Dendritic cell treated with granulocyte-macrophage colony-stimulating factor and Interleukin-4, amounts not matched to agents 40 ng/mL and 50 ng/mL, for 4 days (primary cell): ENCODE results near the gene DLEC1.

Experiments
- H3K27ac Mint-ChIP-seq: one replicate; pipeline ENCODE4 v1.8.0; 2022; ENCODE audit warnings: mild to moderate bottlenecking, mixed read lengths
- H3K27me3 Mint-ChIP-seq: one replicate; pipeline ENCODE4 v1.8.0; 2022; ENCODE audit warnings: mild to moderate bottlenecking, mixed read lengths
- H3K36me3 Mint-ChIP-seq: one replicate; pipeline ENCODE4 v1.8.0; 2022; ENCODE audit warnings: low read depth, mixed read lengths
- H3K4me1 Mint-ChIP-seq: one replicate; pipeline ENCODE4 v1.8.0; 2022; ENCODE audit warnings: low read depth, mixed read lengths
- H3K4me3 Mint-ChIP-seq: one replicate; pipeline ENCODE4 v1.8.0; 2022; ENCODE audit warnings: mild to moderate bottlenecking, moderate library complexity, mixed read lengths
- H3K9me3 Mint-ChIP-seq: one replicate; pipeline ENCODE4 v1.8.0; 2022; ENCODE audit warnings: mixed read lengths
- intact Hi-C: fragments of 100-400 bp; cut with micrococcal nuclease; formaldehyde crosslinking; loops from one replicate; pipeline ENCODE4 v1.15.0; 2022

The DLEC1 gene

DNA sequence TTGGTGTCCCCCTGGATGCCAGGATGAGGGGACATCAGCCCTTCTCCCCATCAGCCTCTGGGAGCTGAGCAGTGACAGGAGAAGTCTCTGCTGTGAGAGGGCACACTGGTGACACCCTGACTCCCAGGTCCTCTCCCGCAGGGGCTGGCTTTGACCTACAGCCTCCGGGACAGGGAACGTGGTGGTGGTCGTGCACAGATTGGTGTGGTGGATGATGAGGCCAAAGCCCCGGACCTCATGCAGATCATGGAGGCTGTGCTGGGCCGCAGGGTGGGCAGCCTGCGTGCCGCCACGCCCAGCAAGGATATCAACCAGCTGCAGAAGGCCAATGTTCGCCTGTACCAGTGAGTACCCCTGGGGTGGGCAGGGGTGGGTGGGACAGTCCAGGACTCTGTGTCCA is 41.7 kb upstream of the DLEC1 start:
- Mint-ChIP-seq H3K27ac (peak overlapping the region; percentile 38), H3K27me3 (no peaks in the 10 kb centered on the region), H3K9me3 (no peaks in the 10 kb centered on the region), H3K4me1 (peaks cover 68% of the 10 kb centered on the region), H3K4me3 (no peak overlapping the region), H3K36me3 (peaks cover 27% of the 10 kb centered on the region)
- intact Hi-C loops = no loop called here

GRCh38 chr3:37997791-37998370 is 41.1 kb upstream of the DLEC1 start:
- H3K9me3 Mint-ChIP-seq = no peaks in the 10 kb centered on the region
- peak overlapping the region; percentile 75 for H3K4me3 Mint-ChIP-seq
- peaks cover 32% of the 10 kb centered on the region for H3K36me3 Mint-ChIP-seq
- no peaks in the 10 kb centered on the region for H3K27me3 Mint-ChIP-seq
- peaks cover 70% of the 10 kb centered on the region for H3K4me1 Mint-ChIP-seq
- H3K27ac Mint-ChIP-seq = peak overlapping the region; percentile 98
- intact Hi-C loops = no loop called here

DNA sequence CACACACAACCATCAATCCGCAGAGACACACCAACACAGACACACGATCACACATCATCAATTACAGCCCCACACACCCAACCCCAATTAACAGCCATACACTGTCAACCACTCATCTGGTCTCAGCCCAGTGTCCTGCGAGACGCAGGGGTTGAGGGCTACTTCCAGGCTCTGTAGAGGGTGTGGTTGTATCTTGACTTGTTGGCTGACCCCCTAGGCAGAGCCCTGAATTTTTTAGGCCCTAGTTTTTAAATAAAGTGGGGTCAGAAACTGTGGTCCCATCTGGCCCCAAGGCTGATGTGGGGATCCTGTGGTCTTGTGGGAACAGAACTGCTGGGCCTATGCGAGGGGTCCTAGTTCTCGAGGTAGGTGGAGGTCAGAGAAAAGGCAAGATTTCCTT is 39.2 kb upstream of the DLEC1 start:
- Mint-ChIP-seq H3K27me3 (no peaks in the 10 kb centered on the region), H3K4me3 (no peak overlapping the region), H3K36me3 (peaks cover 41% of the 10 kb centered on the region), H3K27ac (peak overlapping the region; percentile 98), H3K9me3 (no peaks in the 10 kb centered on the region), H3K4me1 (peaks cover 73% of the 10 kb centered on the region)
- intact Hi-C loops = no loop called here

DNA sequence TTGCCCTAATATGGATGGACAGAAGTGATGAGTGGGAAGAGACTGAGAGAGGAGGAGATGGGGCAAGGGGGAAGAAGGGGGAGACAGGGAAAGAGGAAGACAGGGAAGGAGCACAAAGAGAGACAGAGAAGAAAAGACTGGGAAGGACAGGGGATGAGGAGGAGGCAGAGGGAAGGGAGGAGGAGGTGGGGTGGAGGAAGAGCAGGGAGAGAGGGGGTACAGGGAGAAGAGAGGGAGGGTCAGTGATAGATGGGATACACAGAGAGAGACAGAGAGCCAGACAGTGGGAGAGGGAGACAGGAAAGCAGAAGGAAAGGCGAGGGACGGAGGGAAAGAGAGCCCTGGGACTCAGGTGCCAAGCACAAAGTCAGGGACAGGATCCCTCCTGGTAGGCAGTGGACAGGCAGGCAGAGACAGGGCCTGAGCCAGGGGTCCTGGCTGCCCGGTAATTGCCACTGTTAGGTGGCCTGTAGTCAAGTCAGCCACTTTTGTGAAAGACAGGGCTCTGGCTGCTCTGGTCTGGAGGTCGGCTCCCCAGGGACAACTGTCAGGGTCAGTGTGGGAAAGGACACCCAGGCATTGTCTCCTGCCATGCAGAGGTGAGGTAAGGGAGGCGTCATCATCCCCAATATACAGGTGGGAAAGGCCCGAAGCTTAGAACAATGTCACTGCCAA is 38.6 kb upstream of the DLEC1 start:
- Mint-ChIP-seq H3K9me3 (no peaks in the 10 kb centered on the region), H3K4me3 (no peak overlapping the region), H3K27ac (peak overlapping the region; percentile 14), H3K27me3 (no peaks in the 10 kb centered on the region), H3K4me1 (peaks cover 71% of the 10 kb centered on the region), H3K36me3 (peaks cover 47% of the 10 kb centered on the region)
- intact Hi-C loops = no loop called here

DNA sequence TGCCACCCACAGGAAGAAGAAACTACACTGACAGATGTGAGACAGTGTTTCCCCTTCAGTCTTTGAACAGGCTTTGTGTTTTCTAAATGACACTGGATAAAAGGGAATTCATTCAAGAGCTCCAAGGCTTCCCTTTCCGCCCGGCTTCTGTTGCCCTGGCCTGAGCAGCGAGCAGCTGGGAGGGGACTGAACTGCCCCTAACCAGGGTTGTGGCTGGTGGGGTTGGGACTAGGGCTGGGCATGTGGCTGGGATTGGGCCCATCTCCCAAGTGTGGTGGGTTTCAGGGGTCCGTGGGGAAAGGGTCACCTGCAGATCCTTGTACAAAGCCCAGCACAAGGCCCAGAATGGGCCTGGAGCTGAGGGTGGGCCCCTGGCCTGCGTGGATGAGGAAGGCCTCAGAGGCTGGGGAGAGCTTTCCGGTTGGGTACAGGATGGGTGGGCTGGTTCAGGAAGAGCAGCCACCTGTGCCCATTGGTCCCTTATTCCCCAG is 38.0 kb upstream of the DLEC1 start:
- Mint-ChIP-seq H3K36me3 (peaks cover 47% of the 10 kb centered on the region), H3K27ac (no peak overlapping the region), H3K4me3 (no peak overlapping the region), H3K9me3 (no peaks in the 10 kb centered on the region), H3K27me3 (no peaks in the 10 kb centered on the region), H3K4me1 (peaks cover 65% of the 10 kb centered on the region)
- intact Hi-C loops = no loop called here

- H3K4me1 Mint-ChIP-seq = peaks cover 59% of the 10 kb centered on the region
- no peaks in the 10 kb centered on the region for H3K27me3 Mint-ChIP-seq
- no peak overlapping the region for H3K27ac Mint-ChIP-seq
- H3K4me3 Mint-ChIP-seq = no peak overlapping the region
- peaks cover 48% of the 10 kb centered on the region for H3K36me3 Mint-ChIP-seq
- intact Hi-C loops = no loop called here
- H3K9me3 Mint-ChIP-seq = no peaks in the 10 kb centered on the region
Measured at GRCh38 chr3:38001456-38002081, 37.4 kb upstream of the DLEC1 start.

DNA sequence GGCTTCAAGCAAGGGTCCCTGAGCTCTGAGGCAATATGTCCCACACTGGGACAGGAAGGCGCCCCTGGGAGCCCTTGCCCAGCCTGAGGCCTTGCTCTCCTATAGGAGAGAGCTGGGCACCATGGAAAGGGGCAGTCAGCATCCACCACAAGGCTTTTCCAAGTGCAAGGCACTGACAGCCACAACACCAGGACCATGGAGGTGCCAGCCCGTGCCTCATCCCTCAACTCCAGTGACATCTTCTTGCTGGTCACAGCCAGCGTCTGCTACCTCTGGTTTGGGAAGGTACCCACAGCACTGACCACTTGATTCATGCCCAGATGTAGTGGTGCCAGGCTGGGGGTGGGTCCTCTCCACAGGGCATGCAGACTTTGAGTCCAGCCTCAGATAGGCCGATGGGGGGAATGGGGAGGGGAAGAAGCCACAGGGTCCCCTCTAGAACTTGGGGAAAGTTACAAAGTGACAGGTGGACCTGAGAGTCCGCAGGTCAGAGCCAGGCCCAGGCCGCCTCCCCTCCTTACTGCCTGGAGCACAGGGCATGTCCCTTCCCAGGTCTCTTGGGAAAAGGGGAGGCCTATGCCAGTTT is 36.6 kb upstream of the DLEC1 start:
- Mint-ChIP-seq H3K27me3 (no peaks in the 10 kb centered on the region), H3K4me1 (peaks cover 51% of the 10 kb centered on the region), H3K9me3 (no peaks in the 10 kb centered on the region), H3K27ac (no peak overlapping the region), H3K4me3 (no peak overlapping the region), H3K36me3 (peaks cover 50% of the 10 kb centered on the region)
- intact Hi-C loops = no loop called here

DNA sequence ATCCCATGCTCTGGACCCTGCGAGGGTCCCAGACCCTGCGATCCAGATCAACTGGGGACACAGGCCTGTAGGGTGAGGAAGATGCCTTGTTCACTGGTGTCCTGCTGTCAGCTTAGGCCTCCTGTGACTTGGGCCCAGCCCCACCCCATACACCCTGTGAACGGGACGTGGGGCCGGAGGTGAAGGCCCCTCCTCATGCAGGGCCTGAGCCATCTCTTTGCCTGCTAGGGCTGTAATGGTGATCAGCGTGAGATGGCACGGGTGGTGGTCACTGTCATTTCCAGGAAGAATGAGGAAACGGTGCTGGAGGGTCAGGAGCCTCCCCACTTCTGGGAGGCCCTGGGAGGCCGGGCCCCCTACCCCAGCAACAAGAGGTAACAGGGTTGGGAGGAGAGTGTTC is 36.1 kb upstream of the DLEC1 start:
- H3K27me3 Mint-ChIP-seq = no peaks in the 10 kb centered on the region
- peaks cover 55% of the 10 kb centered on the region for H3K36me3 Mint-ChIP-seq
- no peak overlapping the region for H3K4me3 Mint-ChIP-seq
- peaks cover 48% of the 10 kb centered on the region for H3K4me1 Mint-ChIP-seq
- no peak overlapping the region for H3K27ac Mint-ChIP-seq
- intact Hi-C loops = loop anchor here (1.0 kb wide), 1 partner anchor 29 kb away; no protein-coding TSS in a partner anchor
- no peaks in the 10 kb centered on the region for H3K9me3 Mint-ChIP-seq

DNA sequence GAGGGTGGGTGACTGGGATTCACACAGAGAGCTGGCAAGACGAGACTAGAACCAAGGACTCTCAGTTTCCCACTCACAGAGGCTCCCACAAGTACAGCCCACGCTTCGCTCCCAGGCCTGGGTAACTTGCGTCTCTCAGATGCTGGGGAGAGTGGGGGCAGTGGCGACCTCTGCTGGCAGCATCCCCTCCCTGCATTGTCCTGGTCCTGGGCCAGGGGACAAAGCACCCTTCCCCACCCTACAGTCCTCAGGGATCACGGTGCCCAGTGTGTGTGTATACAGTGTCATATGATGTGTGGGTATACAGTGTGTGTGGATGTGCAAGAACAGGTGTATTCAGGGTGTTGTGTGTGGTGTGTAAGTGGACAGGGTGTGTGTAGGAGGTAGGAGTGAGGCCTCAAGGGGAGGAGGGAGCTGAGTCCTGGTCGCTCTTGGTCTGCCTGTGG is 35.6 kb upstream of the DLEC1 start:
- Mint-ChIP-seq H3K27ac (no peak overlapping the region), H3K4me3 (no peak overlapping the region), H3K9me3 (no peaks in the 10 kb centered on the region), H3K4me1 (peaks cover 43% of the 10 kb centered on the region), H3K36me3 (peaks cover 60% of the 10 kb centered on the region), H3K27me3 (no peaks in the 10 kb centered on the region)
- intact Hi-C loops = loop anchor here (1.0 kb wide), 1 partner anchor 29 kb away; no protein-coding TSS in a partner anchor

DNA sequence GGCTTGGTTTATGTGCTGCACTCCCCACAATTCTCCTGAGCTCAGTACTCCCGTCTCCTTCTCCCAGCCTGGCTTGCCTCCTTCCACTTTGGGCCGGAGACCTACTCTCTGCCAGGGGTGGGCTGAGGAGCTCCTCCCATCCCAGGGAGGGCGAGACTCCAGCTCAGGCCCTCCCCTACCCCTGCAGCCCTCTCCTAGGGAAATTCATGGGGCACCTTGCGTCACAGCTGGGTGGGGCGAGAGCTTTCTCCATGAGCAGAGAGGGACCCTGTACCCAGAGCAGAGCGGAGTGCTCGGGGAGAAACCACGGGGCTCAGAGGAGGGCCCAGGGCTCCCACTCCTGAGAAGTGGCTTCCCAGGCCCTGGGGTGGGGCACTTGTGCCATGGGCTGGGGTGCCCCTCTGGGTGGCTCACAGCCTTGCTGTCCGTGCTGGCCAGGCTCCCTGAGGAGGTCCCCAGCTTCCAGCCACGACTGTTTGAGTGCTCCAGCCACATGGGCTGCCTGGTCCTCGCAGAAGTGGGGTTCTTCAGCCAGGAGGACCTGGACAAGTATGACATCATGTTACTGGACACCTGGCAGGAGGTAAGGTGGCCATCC is 35.1 kb upstream of the DLEC1 start:
- Mint-ChIP-seq H3K9me3 (no peaks in the 10 kb centered on the region), H3K27ac (no peak overlapping the region), H3K27me3 (no peaks in the 10 kb centered on the region), H3K4me3 (no peak overlapping the region), H3K4me1 (peaks cover 38% of the 10 kb centered on the region), H3K36me3 (peaks cover 64% of the 10 kb centered on the region)
- intact Hi-C loops = loop anchor here (1.0 kb wide), 1 partner anchor 30 kb away; no protein-coding TSS in a partner anchor

GRCh38 chr3:38004415-38005075 is 34.5 kb upstream of the DLEC1 start:
- Mint-ChIP-seq H3K4me1 (peaks cover 37% of the 10 kb centered on the region), H3K27ac (no peak overlapping the region), H3K36me3 (peaks cover 67% of the 10 kb centered on the region), H3K4me3 (no peak overlapping the region), H3K9me3 (no peaks in the 10 kb centered on the region), H3K27me3 (no peaks in the 10 kb centered on the region)
- intact Hi-C loops = no loop called here

- no peaks in the 10 kb centered on the region for H3K9me3 Mint-ChIP-seq
- no peak overlapping the region for H3K4me3 Mint-ChIP-seq
- H3K27me3 Mint-ChIP-seq = no peaks in the 10 kb centered on the region
- intact Hi-C loops = no loop called here
- H3K4me1 Mint-ChIP-seq = peaks cover 37% of the 10 kb centered on the region
- peaks cover 67% of the 10 kb centered on the region for H3K36me3 Mint-ChIP-seq
- H3K27ac Mint-ChIP-seq = no peak overlapping the region
Measured at GRCh38 chr3:38005076-38006020, 33.7 kb upstream of the DLEC1 start.
